DOHH2 (cell line): Measurements from ENCODE around the gene SLC9A9.

Experiments
- H3F3A ChIP-seq: fragments of 200-600 bp; sonication (generic), shearing (Covaris generic); 2 replicates; pipeline ENCODE4 v1.6.0; 2016; ENCODE audit warnings: antibody characterized with exemption, mild to moderate bottlenecking; ENCODE audit not compliant: control insufficient read depth, insufficient read depth
- H3K27ac ChIP-seq: fragments of 200-600 bp; sonication (generic); 2 replicates; pipeline ENCODE4 v1.5.1; 2014; ENCODE audit warnings: low read depth, mild to moderate bottlenecking, low read length, moderate library complexity
- H3K27me3 ChIP-seq: fragments of 200-600 bp; sonication (generic); 2 replicates; pipeline ENCODE4 v1.6.1; 2014; ENCODE audit warnings: mild to moderate bottlenecking, low read length, mixed read lengths; ENCODE audit not compliant: control insufficient read depth
- H3K36me3 ChIP-seq: fragments of 200-600 bp; sonication (generic); 2 replicates; pipeline ENCODE4 v1.6.1; 2014; ENCODE audit warnings: mild to moderate bottlenecking, low read length, moderate library complexity, mixed read lengths; ENCODE audit not compliant: control insufficient read depth
- H3K4me1 ChIP-seq: fragments of 200-600 bp; sonication (generic); 2 replicates; pipeline ENCODE4 v1.6.1; 2014; ENCODE audit warnings: mild to moderate bottlenecking, low read length, mixed read lengths; ENCODE audit not compliant: control insufficient read depth
- H3K4me2 ChIP-seq: fragments of 200-600 bp; sonication (generic); 2 replicates; pipeline ENCODE4 v1.6.0; 2014; ENCODE audit warnings: mild to moderate bottlenecking, low read length, moderate library complexity
- H3K4me3 ChIP-seq: fragments of 200-600 bp; sonication (generic); 2 replicates; pipeline ENCODE4 v1.5.1; 2014; ENCODE audit warnings: mild to moderate bottlenecking, low read length, mixed read lengths
- H3K79me2 ChIP-seq: fragments of 200-600 bp; sonication (generic); 2 replicates; pipeline ENCODE4 v1.6.1; 2014; ENCODE audit warnings: mild to moderate bottlenecking, low read length, mixed read lengths; ENCODE audit not compliant: control insufficient read depth
- H3K9me2 ChIP-seq: fragments of 200-600 bp; sonication (generic); replicated peaks from 2 replicates; pipeline ENCODE4 v1.6.1; 2014; ENCODE audit warnings: mild to moderate bottlenecking, low read length, mixed read lengths; ENCODE audit not compliant: control insufficient read depth
- H3K9me3 ChIP-seq: fragments of 200-600 bp; sonication (generic); 2 replicates; pipeline ENCODE4 v1.6.1; 2014; ENCODE audit warnings: antibody characterized with exemption, low read length, mixed read lengths; ENCODE audit not compliant: control insufficient read depth, insufficient read depth
- H4K20me1 ChIP-seq: fragments of 200-600 bp; sonication (generic); 2 replicates; pipeline ENCODE4 v1.6.0; 2014; ENCODE audit warnings: low read depth, mild to moderate bottlenecking, antibody characterized with exemption, low read length, moderate library complexity; ENCODE audit not compliant: control insufficient read depth, insufficient read depth
- EZH2phosphoT487 ChIP-seq: fragments of 200-600 bp; sonication (generic); IDR thresholded peaks from 2 replicates; pipeline ENCODE4 v1.6.1; 2017; ENCODE audit warnings: borderline replicate concordance, mild to moderate bottlenecking, antibody characterized with exemption, low read length, moderate library complexity, mixed read lengths
- TF ChIP-seq, protein P1 (sequence below): fragments of 200-600 bp; sonication (generic); IDR thresholded peaks from one replicate; pipeline ENCODE4 v1.5.1; 2014; ENCODE audit warnings: antibody characterized with exemption, mild to moderate bottlenecking, low read depth, low read length; ENCODE audit not compliant: poor library complexity, severe bottlenecking

The SLC9A9 gene

DNA sequence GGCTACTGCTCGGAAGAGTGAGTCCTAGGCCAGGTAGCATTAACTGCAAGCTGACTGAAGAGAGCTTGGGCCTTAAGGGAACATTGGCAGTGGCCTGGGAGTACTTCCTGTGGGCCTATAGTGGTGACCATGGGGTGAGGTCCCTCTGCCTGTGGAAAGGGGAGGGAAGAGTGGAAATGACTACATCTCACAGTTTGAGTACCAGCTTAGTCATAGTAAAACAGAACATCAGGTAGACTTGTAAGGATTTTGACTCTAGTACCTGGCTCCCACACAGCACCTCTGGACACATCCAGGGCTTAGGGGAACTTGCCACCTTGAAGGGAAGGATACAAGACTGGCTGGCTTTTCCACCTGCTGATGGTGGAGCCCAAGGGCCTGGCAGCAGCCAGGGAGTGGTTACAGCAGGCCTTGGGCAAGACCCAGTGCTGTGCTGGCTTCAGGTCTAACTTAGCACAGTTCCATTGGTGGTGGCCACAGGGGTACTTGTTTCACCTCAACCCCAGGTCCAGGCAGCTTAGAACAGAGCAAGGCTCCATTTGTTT lies 147.8 kb downstream of the SLC9A9 start:
- H3K4me3 ChIP-seq = no peak overlapping the region
- no peaks in the 10 kb centered on the region for H3K27me3 ChIP-seq
- no peak overlapping the region for H3K27ac ChIP-seq
- no peaks in the 10 kb centered on the region for H3K36me3 ChIP-seq
- no peak for TF ChIP-seq EZH2phosphoT487
- TF ChIP-seq, protein P1, sequence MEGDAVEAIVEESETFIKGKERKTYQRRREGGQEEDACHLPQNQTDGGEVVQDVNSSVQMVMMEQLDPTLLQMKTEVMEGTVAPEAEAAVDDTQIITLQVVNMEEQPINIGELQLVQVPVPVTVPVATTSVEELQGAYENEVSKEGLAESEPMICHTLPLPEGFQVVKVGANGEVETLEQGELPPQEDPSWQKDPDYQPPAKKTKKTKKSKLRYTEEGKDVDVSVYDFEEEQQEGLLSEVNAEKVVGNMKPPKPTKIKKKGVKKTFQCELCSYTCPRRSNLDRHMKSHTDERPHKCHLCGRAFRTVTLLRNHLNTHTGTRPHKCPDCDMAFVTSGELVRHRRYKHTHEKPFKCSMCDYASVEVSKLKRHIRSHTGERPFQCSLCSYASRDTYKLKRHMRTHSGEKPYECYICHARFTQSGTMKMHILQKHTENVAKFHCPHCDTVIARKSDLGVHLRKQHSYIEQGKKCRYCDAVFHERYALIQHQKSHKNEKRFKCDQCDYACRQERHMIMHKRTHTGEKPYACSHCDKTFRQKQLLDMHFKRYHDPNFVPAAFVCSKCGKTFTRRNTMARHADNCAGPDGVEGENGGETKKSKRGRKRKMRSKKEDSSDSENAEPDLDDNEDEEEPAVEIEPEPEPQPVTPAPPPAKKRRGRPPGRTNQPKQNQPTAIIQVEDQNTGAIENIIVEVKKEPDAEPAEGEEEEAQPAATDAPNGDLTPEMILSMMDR = no peak
- H3K79me2 ChIP-seq = no peaks in the 10 kb centered on the region
- no peaks in the 10 kb centered on the region for H3K9me3 ChIP-seq
- no peaks in the 10 kb centered on the region for H3K4me1 ChIP-seq
- no peaks in the 10 kb centered on the region for H3F3A ChIP-seq
- H3K4me2 ChIP-seq = no peak overlapping the region
- no peaks in the 10 kb centered on the region for H3K9me2 ChIP-seq
- no peaks in the 10 kb centered on the region for H4K20me1 ChIP-seq

DNA sequence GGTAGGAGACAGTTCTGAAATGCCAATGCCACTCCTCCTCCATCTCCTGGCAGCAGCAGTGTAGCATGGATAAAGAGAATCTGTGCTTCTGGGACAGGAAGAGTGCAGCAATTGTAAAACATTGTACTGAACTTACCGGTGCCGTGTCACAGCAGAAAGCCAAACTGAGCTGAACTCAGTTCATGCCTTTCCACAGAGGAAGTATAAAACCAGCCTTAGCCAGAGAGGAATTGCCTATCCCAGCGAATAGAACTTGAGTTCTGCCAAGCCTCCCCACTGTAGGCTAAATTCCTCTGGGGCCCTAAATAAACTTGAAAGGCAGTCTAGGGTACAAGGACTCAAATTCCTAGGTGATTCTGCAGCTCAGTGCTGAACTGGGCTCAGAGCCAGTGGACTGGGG lies 148.8 kb downstream of the SLC9A9 start:
- H3K4me3 ChIP-seq = no peak overlapping the region
- TF ChIP-seq, protein P1 = no peak
- TF ChIP-seq EZH2phosphoT487 = no peak
- no peaks in the 10 kb centered on the region for H3K79me2 ChIP-seq
- no peaks in the 10 kb centered on the region for H4K20me1 ChIP-seq
- no peak overlapping the region for H3K27ac ChIP-seq
- H3K4me1 ChIP-seq = no peaks in the 10 kb centered on the region
- H3K36me3 ChIP-seq = no peaks in the 10 kb centered on the region
- H3K4me2 ChIP-seq = no peak overlapping the region
- H3F3A ChIP-seq = no peaks in the 10 kb centered on the region
- H3K9me2 ChIP-seq = no peaks in the 10 kb centered on the region
- H3K9me3 ChIP-seq = no peaks in the 10 kb centered on the region
- no peaks in the 10 kb centered on the region for H3K27me3 ChIP-seq

DNA sequence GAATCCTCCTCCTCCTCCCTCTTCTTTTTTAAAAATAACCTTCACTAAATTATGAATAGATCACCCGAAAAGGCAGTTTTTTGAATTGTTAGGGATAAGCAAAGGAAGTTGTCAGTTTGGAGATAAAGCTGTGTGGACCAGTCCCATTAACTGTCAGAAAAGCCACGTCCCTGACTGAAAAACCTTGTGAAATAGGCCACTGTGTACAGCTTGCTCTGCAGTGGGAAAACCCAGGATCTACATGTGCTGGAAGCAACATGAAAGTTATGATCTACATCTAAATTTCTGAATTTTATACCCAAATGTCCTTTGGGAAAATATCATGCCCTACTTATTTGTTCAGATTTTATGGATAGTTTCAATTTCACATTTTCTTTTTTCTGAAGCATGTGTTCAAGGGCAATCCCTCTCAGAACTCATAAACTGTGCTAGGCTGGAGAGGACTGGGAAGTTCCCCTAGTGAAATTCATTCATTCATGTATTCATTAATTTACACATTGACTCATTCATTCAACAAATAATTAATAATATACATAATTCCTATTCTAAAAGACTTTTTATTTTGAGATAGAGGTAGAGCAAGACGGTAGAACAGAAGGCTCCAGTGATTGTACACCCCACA lies 149.5 kb downstream of the SLC9A9 start:
- H3K4me1 ChIP-seq = no peaks in the 10 kb centered on the region
- TF ChIP-seq, protein P1 = no peak
- TF ChIP-seq EZH2phosphoT487 = no peak
- no peaks in the 10 kb centered on the region for H3K27me3 ChIP-seq
- H3F3A ChIP-seq = no peaks in the 10 kb centered on the region
- H3K4me3 ChIP-seq = no peak overlapping the region
- H3K27ac ChIP-seq = no peak overlapping the region
- H3K9me2 ChIP-seq = no peaks in the 10 kb centered on the region
- H3K36me3 ChIP-seq = no peaks in the 10 kb centered on the region
- no peaks in the 10 kb centered on the region for H3K9me3 ChIP-seq
- H4K20me1 ChIP-seq = no peaks in the 10 kb centered on the region
- H3K4me2 ChIP-seq = no peak overlapping the region
- no peaks in the 10 kb centered on the region for H3K79me2 ChIP-seq
